GM10248 (cell line): ENCODE data around the gene HEATR5A.
"Not testable (repeated sequence)": the region's sequence is repeated elsewhere in the genome, so short reads cannot be mapped to it uniquely, and the experiment has no call there.

Source experiments
- CTCF ChIA-PET: fragments of 300-600 bp; sonication (Branson Sonifier 250); formaldehyde crosslinking; extraction: SDS; loops from one replicate; lab custom pipeline; 2021; ENCODE audit warnings: antibody characterized with exemption; lab: Yijun Ruan, JAX
- POLR2A ChIA-PET: fragments of 350-650 bp; sonication (Branson Sonifier 250); formaldehyde crosslinking; extraction: SDS; loops from one replicate; lab custom pipeline; 2020; ENCODE audit warnings: antibody characterized with exemption; lab: Yijun Ruan, JAX
- DNase-seq: peaks from one replicate; pipeline ENCODE4 v3.0.0; 2012; ENCODE audit errors: extremely low spot score
- TF ChIP-seq, protein P1 (sequence below): IDR thresholded peaks from 2 replicates; pipeline ENCODE4 v1.5.1; 2012; ENCODE audit warnings: mild to moderate bottlenecking, low read depth; ENCODE audit errors: extremely low read depth, missing control alignments, control extremely low read depth

Gene HEATR5A

DNA sequence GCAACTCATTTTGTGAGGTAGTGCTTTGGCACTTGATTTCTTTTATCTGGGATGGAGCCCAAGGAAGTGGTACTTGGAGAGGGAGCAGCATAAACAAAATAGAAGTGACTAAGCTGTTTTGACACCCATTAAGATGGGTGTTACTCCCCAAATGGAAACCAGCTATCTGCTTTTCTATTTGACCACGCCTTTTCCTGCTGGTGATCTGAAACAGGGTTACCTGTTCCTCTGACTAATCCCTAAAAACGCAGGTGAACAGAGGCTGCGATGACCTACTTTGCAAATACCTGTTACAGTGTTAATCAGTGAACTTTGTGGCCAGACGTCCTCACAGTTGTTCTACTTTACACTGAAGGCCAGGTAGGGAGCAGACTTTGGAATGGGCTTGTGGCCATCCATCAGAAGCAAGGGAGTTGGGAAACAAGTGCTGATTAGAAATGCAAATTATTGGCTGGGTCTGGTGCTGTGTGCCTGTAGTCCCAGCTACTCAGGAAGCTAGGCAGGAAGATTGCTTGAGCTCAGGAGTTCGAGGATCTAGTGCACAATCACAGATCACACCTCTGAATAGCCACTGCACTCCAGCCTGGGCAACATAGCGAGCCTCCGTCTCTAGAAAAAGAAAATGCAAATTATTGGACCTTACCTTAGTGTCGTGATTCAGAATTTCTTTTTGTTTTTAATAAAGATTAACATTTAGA is 154.5 kb downstream of the HEATR5A start:
- CTCF ChIA-PET: no interaction called here
- TF ChIP-seq, protein P1, sequence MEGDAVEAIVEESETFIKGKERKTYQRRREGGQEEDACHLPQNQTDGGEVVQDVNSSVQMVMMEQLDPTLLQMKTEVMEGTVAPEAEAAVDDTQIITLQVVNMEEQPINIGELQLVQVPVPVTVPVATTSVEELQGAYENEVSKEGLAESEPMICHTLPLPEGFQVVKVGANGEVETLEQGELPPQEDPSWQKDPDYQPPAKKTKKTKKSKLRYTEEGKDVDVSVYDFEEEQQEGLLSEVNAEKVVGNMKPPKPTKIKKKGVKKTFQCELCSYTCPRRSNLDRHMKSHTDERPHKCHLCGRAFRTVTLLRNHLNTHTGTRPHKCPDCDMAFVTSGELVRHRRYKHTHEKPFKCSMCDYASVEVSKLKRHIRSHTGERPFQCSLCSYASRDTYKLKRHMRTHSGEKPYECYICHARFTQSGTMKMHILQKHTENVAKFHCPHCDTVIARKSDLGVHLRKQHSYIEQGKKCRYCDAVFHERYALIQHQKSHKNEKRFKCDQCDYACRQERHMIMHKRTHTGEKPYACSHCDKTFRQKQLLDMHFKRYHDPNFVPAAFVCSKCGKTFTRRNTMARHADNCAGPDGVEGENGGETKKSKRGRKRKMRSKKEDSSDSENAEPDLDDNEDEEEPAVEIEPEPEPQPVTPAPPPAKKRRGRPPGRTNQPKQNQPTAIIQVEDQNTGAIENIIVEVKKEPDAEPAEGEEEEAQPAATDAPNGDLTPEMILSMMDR: no peak
- POLR2A ChIA-PET: no interaction called here
- DNase-seq: no peak

DNA sequence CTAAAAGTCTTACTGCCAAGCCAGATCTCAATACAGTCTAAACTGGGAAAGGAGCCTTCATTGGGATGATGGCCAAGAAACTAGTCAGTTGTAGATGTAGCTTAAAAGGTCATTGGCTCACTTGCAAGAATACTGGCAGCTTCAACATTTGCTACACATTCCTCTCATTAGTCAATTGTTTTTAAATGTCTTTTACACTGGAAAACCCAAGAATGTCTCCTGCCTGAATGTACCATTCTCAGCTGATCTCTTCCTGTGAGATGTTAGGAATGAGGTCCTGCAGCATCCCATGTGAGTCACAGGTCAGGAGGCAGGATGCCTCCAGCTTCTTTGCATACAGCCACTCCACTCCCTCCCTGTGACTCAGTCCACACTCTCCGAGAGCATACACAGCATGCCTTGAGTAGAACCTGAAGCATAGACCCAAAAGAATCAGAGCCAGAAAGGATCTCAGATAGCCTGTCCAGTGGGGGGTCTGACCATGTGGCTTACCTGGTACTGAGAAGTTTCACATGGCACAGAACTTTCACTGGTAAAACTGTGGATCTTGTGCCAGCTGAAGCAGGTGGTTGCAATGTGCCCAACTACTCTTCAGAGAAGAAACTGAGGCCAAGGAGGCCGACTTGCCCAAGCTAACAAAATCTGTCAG is 156.7 kb downstream of the HEATR5A start:
- ChIA-PET POLR2A (no interaction called here), CTCF (interaction anchor here (1.1 kb wide), 1 partner anchor 55 kb away, joined by 3 read pairs; no protein-coding TSS in a partner anchor)
- no peak for DNase-seq
- TF ChIP-seq, protein P1: no peak

DNA sequence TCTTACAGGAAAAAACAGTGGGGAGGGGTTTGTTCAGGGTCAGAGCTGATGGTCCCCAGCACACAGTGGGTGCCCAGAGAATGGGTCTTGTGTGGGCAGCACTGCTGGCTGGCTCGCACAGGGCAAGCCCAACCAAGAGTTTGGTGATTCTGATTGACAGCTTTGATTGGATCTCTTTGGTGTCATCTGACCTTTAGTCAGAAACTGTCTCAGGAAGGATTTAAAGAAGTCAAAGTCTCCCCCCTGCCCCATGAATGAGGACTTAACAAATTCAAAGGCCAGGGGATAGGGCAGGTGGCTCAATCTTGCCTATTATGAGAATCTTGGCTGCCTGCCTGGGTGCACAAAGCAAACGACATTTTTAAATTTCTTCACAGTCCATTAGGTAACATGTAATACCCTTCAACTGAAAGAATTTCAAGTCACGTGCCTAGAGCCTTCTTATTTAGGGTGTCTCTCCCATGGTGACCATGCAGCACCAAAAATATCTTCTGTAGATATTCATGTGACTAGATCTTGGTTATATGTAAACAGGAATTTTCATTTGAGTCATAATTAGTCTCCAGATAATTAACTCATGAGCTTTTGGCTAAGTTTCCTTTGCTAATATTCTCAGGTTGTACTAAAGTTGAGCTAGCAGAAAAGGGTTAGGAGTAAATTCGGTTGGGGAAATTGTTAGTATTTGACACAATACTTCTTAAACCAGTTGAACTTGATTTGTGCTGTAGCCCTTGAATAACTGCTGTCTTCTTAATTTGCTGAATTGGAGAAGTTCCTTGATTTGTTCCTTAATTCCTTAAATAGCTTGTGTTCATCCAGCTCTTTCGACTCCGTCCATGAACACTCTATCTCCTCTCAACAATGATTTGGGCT is 158.3 kb downstream of the HEATR5A start:
- DNase-seq: no peak
- TF ChIP-seq, protein P1: no peak
- POLR2A ChIA-PET: no interaction called here
- CTCF ChIA-PET: interaction anchor here (1.0 to 2.0 kb wide), 4 partner anchors 11 to 94 kb away, joined by 3 to 6 read pairs (median 3); no protein-coding TSS in a partner anchor

DNA sequence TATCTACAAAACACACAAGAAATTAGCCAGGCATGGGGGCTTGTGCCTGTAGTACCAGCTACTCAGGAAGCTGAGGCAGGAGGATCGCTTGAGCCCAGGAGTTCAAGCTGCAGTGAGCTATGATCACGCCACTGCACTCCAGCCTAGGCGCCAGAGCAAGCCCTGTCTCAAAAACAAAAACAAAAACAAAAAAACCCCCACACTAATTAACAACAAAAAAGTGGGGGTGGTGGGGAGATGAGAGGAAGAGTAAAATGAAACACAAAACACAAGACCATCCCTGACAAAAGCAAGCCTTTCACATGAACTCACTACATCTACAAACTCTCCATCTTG is 158.9 kb downstream of the HEATR5A start:
- no peak for DNase-seq
- TF ChIP-seq, protein P1: no peak
- ChIA-PET POLR2A (no interaction called here), CTCF (interaction anchor here (1.4 to 2.0 kb wide), 2 partner anchors 20 to 32 kb away, joined by 3 to 6 read pairs; no protein-coding TSS in a partner anchor)

DNA sequence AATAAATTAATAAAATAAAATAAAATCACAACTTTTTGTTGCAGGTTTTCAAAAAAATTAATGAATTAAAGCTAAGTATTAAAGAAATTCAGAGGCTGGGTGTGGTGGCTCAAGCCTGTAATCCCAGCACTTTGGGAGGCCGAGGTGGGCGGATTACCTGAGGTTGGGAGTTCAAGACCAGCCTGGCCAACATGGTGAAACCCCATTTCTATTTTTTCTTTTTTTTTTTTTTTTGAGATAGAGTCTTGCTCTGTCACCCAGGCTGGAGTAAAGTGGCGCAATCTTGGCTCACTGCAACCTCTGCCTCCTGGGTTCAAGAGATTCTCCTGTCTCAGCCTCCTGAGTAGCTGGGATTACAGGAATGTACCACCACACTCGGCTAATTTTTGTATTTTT is 161.3 kb downstream of the HEATR5A start:
- POLR2A ChIA-PET, DNase-seq: not testable (repeated sequence)
- CTCF ChIA-PET: interaction anchor here (3.4 kb wide), 1 partner anchor 15 kb away, joined by 12 read pairs; no protein-coding TSS in a partner anchor

DNA sequence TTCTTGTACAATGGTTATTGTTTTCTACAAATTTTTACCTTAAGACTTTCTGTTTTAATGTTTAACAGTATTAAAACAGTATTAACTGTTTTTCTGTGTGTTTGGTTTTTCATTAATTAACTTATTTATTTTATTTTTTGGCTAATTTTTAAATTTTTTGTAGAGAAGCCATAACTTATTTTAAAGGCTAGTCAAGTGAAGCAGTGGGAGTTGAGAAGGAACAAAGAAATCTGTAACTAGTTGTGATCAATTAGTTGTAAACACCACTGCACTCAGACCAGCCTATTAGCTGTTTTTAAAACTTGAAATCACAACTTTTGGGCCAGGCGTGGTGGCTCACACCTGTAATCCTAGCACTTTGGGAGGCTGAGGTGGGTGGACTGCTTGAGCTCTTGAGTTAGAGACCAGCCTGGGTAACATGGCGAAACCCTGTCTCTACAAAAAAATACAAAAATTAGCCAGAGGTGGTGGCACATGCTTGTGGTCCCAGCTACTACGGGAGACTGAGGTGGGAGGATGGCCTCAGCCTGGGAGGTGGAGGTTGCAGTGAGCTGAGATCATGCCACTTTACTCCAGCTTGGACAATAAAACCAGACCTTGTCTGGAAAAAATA is 161.8 kb downstream of the HEATR5A start:
- no peak for DNase-seq
- TF ChIP-seq, protein P1: no peak
- ChIA-PET CTCF (interaction anchor here (0.7 to 3.4 kb wide), 3 partner anchors 16 to 51 kb away, joined by 3 to 12 read pairs (median 4); no protein-coding TSS in a partner anchor), POLR2A (no interaction called here)

DNA sequence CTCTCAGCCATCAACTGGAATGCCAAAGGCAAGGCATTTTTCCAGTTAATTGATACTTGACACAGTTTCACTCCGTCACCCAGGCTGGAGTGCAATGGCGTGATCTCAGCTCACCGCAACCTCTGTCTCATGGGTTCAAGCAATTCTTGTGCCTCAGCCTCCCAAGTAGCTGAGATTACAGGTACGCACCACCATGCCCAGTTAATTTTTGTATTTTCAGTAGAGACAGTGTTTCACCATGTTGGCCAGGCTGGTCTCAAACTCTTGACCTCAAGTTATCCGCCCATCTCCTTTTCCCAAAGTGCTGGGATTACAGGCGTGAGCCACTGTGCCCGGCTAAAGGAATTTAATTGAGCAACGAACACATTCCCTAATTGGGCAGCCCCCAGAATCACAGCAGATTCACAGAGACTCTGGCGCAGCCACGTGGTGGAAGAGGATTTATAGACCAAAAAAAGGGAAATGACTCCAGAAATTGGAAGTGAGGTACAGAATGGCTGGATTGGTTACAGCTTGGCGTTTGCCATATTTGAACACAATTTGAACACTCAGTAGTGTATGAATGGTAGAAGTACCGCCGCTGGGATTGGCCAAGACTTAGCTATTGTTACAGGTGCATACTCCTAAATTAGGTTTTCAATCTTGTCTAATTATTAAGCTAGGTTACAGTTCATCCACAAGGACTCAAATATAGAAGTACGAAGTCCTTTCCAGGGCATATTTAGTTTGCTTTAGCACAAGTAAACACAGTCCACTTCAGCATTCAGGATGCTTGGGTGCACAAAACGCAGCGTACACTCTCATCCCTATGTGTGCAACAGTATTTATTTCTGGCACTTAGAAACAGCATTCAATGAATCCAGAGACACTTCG is 162.6 kb downstream of the HEATR5A start:
- CTCF ChIA-PET: interaction anchor here (0.7 to 3.4 kb wide), 4 partner anchors 17 to 63 kb away, joined by 3 to 12 read pairs (median 4); no protein-coding TSS in a partner anchor
- POLR2A ChIA-PET, DNase-seq: not testable (repeated sequence)
